K562 (cell line): ENCODE data around the gene PACRG.

Source experiments
- EP300 ChIP-seq: IDR thresholded peaks from 2 replicates; pipeline ENCODE4 v1.6.1; 2012; ENCODE audit warnings: low read length, improper control_type of control experiment
- RAD21 ChIP-seq, 2 experiments: fragments of 250-450 bp in 1 of 2; fragments of 450-650 bp in 1 of 2; sonication (Bioruptor Pico) in 1 of 2; formaldehyde crosslinking in 1 of 2; IDR thresholded peaks in 1 of 2; conservative IDR thresholded peaks in 1 of 2; 2 replicates each; pipeline versions ENCODE4 v1.4.0 to v1.8.0; 2020 to 2022; ENCODE audit warnings: mild to moderate bottlenecking in 2 of 2, moderate library complexity in 1 of 2
- REST ChIP-seq, 2 experiments: fragments of 450-650 bp; formaldehyde crosslinking in 1 of 2; IDR thresholded peaks; 2 replicates each; pipeline versions ENCODE4 v1.4.0 to v1.6.1; 2014 to 2020; ENCODE audit warnings: mild to moderate bottlenecking in 2 of 2, borderline replicate concordance in 1 of 2, low read depth in 1 of 2
- YY1 ChIP-seq, 3 experiments: IDR thresholded peaks; 2 replicates each; pipeline ENCODE4 v1.6.1; 2011; ENCODE audit warnings: low read length in 2 of 3, mild to moderate bottlenecking in 2 of 3, moderate library complexity in 2 of 3, borderline replicate concordance in 1 of 3, control low read depth in 1 of 3, low read depth in 1 of 3; ENCODE audit not compliant: insufficient read depth in 3 of 3, insufficient replicate concordance in 2 of 3, control insufficient read depth in 1 of 3, insufficient read length in 1 of 3; ENCODE audit errors: extremely low read depth in 1 of 3

DNA sequence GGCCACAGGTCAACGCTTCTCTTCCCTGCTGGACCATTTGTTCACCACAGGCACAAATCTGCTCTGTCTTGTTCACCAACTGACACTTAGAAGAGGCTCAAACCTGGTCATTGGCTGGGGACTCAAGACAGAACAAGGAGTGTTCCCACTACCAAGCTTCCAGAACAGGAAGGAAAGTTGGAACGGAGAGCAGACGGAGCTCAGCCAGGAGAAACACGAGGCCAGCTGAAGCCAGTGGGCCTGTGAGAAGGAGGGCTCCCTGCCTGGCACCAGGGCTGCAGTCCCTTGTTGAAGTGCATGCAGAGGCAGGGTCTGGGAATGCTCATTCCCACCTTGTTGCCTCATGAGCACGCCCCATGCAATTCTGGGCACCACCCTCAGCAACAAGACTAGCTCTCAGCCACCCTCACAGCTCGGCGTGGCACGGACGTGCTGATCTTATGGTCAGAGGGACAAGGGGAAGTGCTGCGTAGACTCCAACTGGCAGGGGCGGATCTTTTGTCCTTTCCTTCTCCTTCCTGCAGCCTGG is 450.2 kb downstream of the PACRG start:
- no peak for TF ChIP-seq YY1 (IDR thresholded peaks at IDR 0.05; ENCODE audit: borderline replicate concordance in 1 of 3, control insufficient read depth in 1 of 3, extremely low read depth in 1 of 3, insufficient read depth in 3 of 3, insufficient read length in 1 of 3, insufficient replicate concordance in 2 of 3, low read depth in 1 of 3, low read length in 2 of 3)
- TF ChIP-seq REST (IDR thresholded peaks at IDR 0.05; ENCODE audit: borderline replicate concordance), result no peak
- TF ChIP-seq REST (CRISPR knock-in tag; IDR thresholded peaks at IDR 0.05; ENCODE audit: low read depth), result no peak
- no peak for TF ChIP-seq RAD21 (CRISPR knock-in tag; conservative IDR thresholded peaks at IDR 0.05 in 1 of 2, IDR thresholded peaks at IDR 0.05 in 1 of 2)
- no peak for TF ChIP-seq EP300
